ENCODE results near the gene CCL2. TPM values are rescaled to one million over a fixed set of nuclear protein-coding genes. Genes with fewer than 3 reads are reported as not detected.
A peak's percentile ranks its signal among the peaks of the same experiment; 100 is the strongest.

Gene CCL2
- total and polyA plus RNA-seq, 2 experiments from 2014 or later: 33.1 to 111 TPM

DNA sequence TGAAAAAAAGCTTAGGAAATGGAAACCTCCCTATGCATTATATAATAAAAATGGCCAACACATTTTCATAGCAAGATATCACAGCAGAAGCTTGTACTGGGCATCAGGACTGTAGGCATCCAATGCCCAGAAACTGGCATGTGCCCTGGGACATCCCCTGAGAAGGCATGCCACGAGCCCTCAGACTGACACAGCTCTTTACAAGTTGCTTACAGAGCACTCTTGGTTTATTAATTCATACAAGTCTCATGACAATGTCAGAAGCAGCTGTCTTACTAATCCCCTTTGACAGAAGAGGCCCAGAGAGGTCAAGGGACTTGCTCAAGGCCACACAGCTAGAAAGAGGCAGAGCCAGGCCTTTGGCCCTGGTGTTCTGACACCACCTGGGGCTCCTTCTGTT is 5.6 kb upstream of the CCL2 start:
- WGBS, 2 experiments (ENCODE audit: low coverage in 1 of 2, low lambda C conversion rate in 2 of 2, missing lambda C conversion rate in 2 of 2): 77 to 84% methylated on average over 1 of the region's 1 CpG
- Histone ChIP-seq H3K36me3 (ENCODE audit: low read depth) (no peaks in the 10 kb centered on the region), H3K4me3 (no peak overlapping the region), H4K20me1 (ENCODE audit: insufficient read depth) (no peaks in the 10 kb centered on the region), H2AFZ (no peak overlapping the region), H3F3A (ENCODE audit: insufficient read depth) (peaks cover 53% of the 10 kb centered on the region), H3K27me3 (replicated peaks; ENCODE audit: insufficient read depth) (no peaks in the 10 kb centered on the region), H3K27ac (peak overlapping the region; percentile 65; the same call in 1 of the 2 replicates), H3K4me1 (ENCODE audit: insufficient read depth) (peaks cover 64% of the 10 kb centered on the region), H3K9me2 (ENCODE audit: insufficient read depth) (no peaks in the 10 kb centered on the region), H3K9me3 (ENCODE audit: low read depth) (no peaks in the 10 kb centered on the region), H3K9ac (no peak overlapping the region), H3K4me2 (ENCODE audit: unreplicated experiment) (peak overlapping the region; percentile 53), H3K79me2 (ENCODE audit: insufficient read depth) (no peaks in the 10 kb centered on the region)
- DNase-seq: no peak
- TF ChIP-seq EZH2 (IDR thresholded peaks at IDR 0.05; ENCODE audit: insufficient read depth, poor library complexity, severe bottlenecking): no peak
- TF ChIP-seq EZH2phosphoT487 (IDR thresholded peaks at IDR 0.05; ENCODE audit: insufficient read depth, low read depth): no peak
- in situ Hi-C loops (cut with MboI): no loop called here

GRCh38 chr17:34251186-34251585 is 3.9 kb upstream of the CCL2 start:
- in situ Hi-C loops (cut with MboI): no loop called here

DNA sequence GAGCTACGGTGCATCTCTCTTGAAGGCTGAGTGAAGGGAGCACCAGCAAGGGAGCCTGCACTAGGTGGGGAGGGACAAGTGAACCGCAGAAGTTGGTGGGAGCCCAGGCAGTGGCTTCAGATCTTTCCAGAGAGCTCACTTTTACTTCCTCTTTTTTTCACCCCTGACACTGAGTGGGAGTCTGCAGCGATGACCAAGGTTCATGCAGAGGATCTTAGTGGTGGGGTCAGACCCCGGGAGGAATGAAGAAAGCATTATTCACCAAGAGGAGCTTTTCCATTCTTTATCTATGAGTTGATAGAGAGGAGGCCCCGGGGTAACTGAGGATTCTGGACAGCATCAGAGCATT is 3.0 kb upstream of the CCL2 start:
- peaks cover 74% of the 10 kb centered on the region for H3F3A ChIP-seq (ENCODE audit: insufficient read depth)
- peaks cover 75% of the 10 kb centered on the region for H3K4me1 ChIP-seq (ENCODE audit: insufficient read depth)
- no peaks in the 10 kb centered on the region for H3K9me3 ChIP-seq (ENCODE audit: low read depth)
- 0 out of 2 replicates have a peak overlapping the region, but pooled peaks have one; percentile 10 for H2AFZ ChIP-seq
- DNase-seq: peak; percentile 77
- 14 to 25% methylated on average over 5 of the region's 5 CpGs for WGBS, 2 experiments (ENCODE audit: low coverage in 1 of 2, low lambda C conversion rate in 2 of 2, missing lambda C conversion rate in 2 of 2)
- no peaks in the 10 kb centered on the region for H4K20me1 ChIP-seq (ENCODE audit: insufficient read depth)
- H3K4me3 ChIP-seq: peak overlapping the region; percentile 78
- TF ChIP-seq EZH2 (IDR thresholded peaks at IDR 0.05; ENCODE audit: insufficient read depth, poor library complexity, severe bottlenecking) (no peak), EZH2phosphoT487 (IDR thresholded peaks at IDR 0.05; ENCODE audit: insufficient read depth, low read depth) (no peak)
- no peaks in the 10 kb centered on the region for H3K36me3 ChIP-seq (ENCODE audit: low read depth)
- peak overlapping the region; percentile 77 for H3K4me2 ChIP-seq (ENCODE audit: unreplicated experiment)
- peak overlapping the region; percentile 65 for H3K9ac ChIP-seq
- in situ Hi-C loops (cut with MboI): no loop called here
- H3K9me2 ChIP-seq (ENCODE audit: insufficient read depth): no peaks in the 10 kb centered on the region
- no peaks in the 10 kb centered on the region for H3K79me2 ChIP-seq (ENCODE audit: insufficient read depth)
- no peaks in the 10 kb centered on the region for H3K27me3 ChIP-seq (replicated peaks; ENCODE audit: insufficient read depth)
- peak overlapping the region; percentile 95 for H3K27ac ChIP-seq

More at GRCh38 chr17:34251186-34251585, 3.9 kb upstream of the CCL2 start:
- H4K20me1 ChIP-seq (ENCODE audit: insufficient read depth): no peaks in the 10 kb centered on the region
- no peaks in the 10 kb centered on the region for H3K36me3 ChIP-seq (ENCODE audit: low read depth)
- no peaks in the 10 kb centered on the region for H3K9me2 ChIP-seq (ENCODE audit: insufficient read depth)
- H3K4me2 ChIP-seq (ENCODE audit: unreplicated experiment): no peak overlapping the region
- 96 to 98% methylated on average over 3 of the region's 3 CpGs for WGBS, 2 experiments (ENCODE audit: low coverage in 1 of 2, low lambda C conversion rate in 2 of 2, missing lambda C conversion rate in 2 of 2)
- peaks cover 75% of the 10 kb centered on the region for H3K4me1 ChIP-seq (ENCODE audit: insufficient read depth)
- no peak overlapping the region for H2AFZ ChIP-seq
- no peak overlapping the region for H3K9ac ChIP-seq
- DNase-seq: no peak
- H3K4me3 ChIP-seq: no peak overlapping the region
- no peaks in the 10 kb centered on the region for H3K9me3 ChIP-seq (ENCODE audit: low read depth)
- no peak overlapping the region for H3K27ac ChIP-seq
- H3K27me3 ChIP-seq (replicated peaks; ENCODE audit: insufficient read depth): no peaks in the 10 kb centered on the region
- peaks cover 70% of the 10 kb centered on the region for H3F3A ChIP-seq (ENCODE audit: insufficient read depth)
- no peaks in the 10 kb centered on the region for H3K79me2 ChIP-seq (ENCODE audit: insufficient read depth)
- TF ChIP-seq EZH2phosphoT487 (IDR thresholded peaks at IDR 0.05; ENCODE audit: insufficient read depth, low read depth) (no peak), EZH2 (IDR thresholded peaks at IDR 0.05; ENCODE audit: insufficient read depth, poor library complexity, severe bottlenecking) (no peak)

- H3K9ac ChIP-seq: peak overlapping the region; percentile 65
- 1 to 3% methylated on average over 6 of the region's 6 CpGs for WGBS, 2 experiments (ENCODE audit: low coverage in 1 of 2, low lambda C conversion rate in 2 of 2, missing lambda C conversion rate in 2 of 2)
- H2AFZ ChIP-seq: 0 out of 2 replicates have a peak overlapping the region, but pooled peaks have one; percentile 10
- TF ChIP-seq EZH2 (IDR thresholded peaks at IDR 0.05; ENCODE audit: insufficient read depth, poor library complexity, severe bottlenecking) (no peak), EZH2phosphoT487 (IDR thresholded peaks at IDR 0.05; ENCODE audit: insufficient read depth, low read depth) (no peak)
- peak overlapping the region; percentile 95 for H3K27ac ChIP-seq
- H4K20me1 ChIP-seq (ENCODE audit: insufficient read depth): no peaks in the 10 kb centered on the region
- H3K9me2 ChIP-seq (ENCODE audit: insufficient read depth): no peaks in the 10 kb centered on the region
- no peaks in the 10 kb centered on the region for H3K9me3 ChIP-seq (ENCODE audit: low read depth)
- peak overlapping the region; percentile 78 for H3K4me3 ChIP-seq
- H3K36me3 ChIP-seq (ENCODE audit: low read depth): no peaks in the 10 kb centered on the region
- H3K27me3 ChIP-seq (replicated peaks; ENCODE audit: insufficient read depth): no peaks in the 10 kb centered on the region
- peaks cover 75% of the 10 kb centered on the region for H3K4me1 ChIP-seq (ENCODE audit: insufficient read depth)
- no peaks in the 10 kb centered on the region for H3K79me2 ChIP-seq (ENCODE audit: insufficient read depth)
- in situ Hi-C loops (cut with MboI): no loop called here
- H3K4me2 ChIP-seq (ENCODE audit: unreplicated experiment): peak overlapping the region; percentile 77
- DNase-seq: peak; percentile 88
- H3F3A ChIP-seq (ENCODE audit: insufficient read depth): peaks cover 79% of the 10 kb centered on the region
Observed at GRCh38 chr17:34252444-34253138, 2.5 kb upstream of the CCL2 start.

Measured in GM23248 (cell line).